Measurements from ENCODE around the gene SLAMF1.

DNA sequence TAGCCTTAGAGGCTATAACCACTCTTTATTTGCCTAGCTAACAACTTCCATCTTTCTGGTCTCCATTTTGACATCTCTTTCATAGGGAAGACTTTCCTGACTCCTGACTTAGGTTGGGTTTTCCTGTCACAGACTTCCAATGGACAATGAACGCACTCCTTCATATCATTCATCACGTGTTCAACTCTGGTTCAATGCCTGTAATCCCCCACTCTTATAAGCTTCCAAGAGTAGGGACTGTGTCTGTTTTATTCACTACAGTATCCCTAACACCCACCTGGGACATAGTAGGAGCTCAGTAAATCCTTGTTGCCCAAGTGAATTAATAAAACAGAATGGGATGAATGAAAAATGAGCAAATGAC is 4.6 kb downstream of the SLAMF1 start:
- TF ChIP-seq, protein P1, sequence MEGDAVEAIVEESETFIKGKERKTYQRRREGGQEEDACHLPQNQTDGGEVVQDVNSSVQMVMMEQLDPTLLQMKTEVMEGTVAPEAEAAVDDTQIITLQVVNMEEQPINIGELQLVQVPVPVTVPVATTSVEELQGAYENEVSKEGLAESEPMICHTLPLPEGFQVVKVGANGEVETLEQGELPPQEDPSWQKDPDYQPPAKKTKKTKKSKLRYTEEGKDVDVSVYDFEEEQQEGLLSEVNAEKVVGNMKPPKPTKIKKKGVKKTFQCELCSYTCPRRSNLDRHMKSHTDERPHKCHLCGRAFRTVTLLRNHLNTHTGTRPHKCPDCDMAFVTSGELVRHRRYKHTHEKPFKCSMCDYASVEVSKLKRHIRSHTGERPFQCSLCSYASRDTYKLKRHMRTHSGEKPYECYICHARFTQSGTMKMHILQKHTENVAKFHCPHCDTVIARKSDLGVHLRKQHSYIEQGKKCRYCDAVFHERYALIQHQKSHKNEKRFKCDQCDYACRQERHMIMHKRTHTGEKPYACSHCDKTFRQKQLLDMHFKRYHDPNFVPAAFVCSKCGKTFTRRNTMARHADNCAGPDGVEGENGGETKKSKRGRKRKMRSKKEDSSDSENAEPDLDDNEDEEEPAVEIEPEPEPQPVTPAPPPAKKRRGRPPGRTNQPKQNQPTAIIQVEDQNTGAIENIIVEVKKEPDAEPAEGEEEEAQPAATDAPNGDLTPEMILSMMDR (IDR thresholded peaks at IDR 0.05), result no peak
- no peak for TF ChIP-seq POLR2A (IDR thresholded peaks at IDR 0.05)
